Duodenal mucosa (tissue), 2 donors: ENCODE data around the gene TECRL.

Experiments
- H3K27ac ChIP-seq: one replicate; pipeline ENCODE4 v1.7.0; 2013; ENCODE audit warnings: low read depth, low read length
- H3K27me3 ChIP-seq, 2 donors: one replicate each; pipeline ENCODE4 v1.7.0; 2013; ENCODE audit warnings: low read length in 2 of 2, control low read depth in 1 of 2; ENCODE audit not compliant: insufficient read depth in 2 of 2, control insufficient read depth in 1 of 2
- H3K36me3 ChIP-seq, 2 donors: one replicate each; pipeline ENCODE4 v1.7.0; 2013; ENCODE audit warnings: low read length in 2 of 2, control low read depth in 1 of 2; ENCODE audit not compliant: insufficient read depth in 2 of 2, control insufficient read depth in 1 of 2
- H3K4me1 ChIP-seq, 2 donors: one replicate each; pipeline ENCODE4 v1.7.0; 2013; ENCODE audit warnings: low read length in 2 of 2, control low read depth in 1 of 2; ENCODE audit not compliant: insufficient read depth in 2 of 2, control insufficient read depth in 1 of 2
- H3K4me3 ChIP-seq, 2 donors: one replicate each; pipeline ENCODE4 v1.7.0; 2013; ENCODE audit warnings: low read length in 2 of 2, low read depth in 1 of 2
- H3K9ac ChIP-seq, 2 donors: one replicate each; pipeline ENCODE4 v1.7.0; 2013; ENCODE audit warnings: low read length in 2 of 2, low read depth in 1 of 2
- H3K9me3 ChIP-seq, 2 donors: one replicate each; pipeline ENCODE4 v1.7.0; 2013; ENCODE audit warnings: low read length in 2 of 2, control low read depth in 1 of 2; ENCODE audit not compliant: control insufficient read depth in 1 of 2

The TECRL gene

DNA sequence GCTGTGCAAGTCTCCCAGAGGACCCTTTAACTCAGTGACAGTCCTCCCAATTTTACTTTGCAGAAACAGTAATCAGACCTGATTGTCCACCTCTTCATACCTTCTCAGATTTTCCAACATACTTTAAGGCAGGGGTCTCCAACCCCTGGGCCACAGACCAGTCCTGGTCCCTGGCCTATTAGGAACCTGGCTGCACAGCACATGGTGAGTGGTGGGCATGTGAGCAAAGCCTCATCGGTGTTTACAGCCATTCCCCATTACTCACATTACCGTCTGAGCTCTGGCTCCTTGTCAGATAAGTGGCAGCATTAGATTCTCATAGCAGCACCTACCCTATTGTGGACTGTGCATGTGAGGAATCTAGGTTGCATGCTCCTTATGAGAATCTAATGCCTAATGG lies 74.3 kb downstream of the TECRL start:
- Histone ChIP-seq H3K9ac (no peak overlapping the region), H3K27ac (no peak overlapping the region), H3K4me1 (no peaks in the 10 kb centered on the region), H3K9me3 (peaks cover 0 to 4% of the 10 kb centered on the region in 2 donors), H3K4me3 (no peak overlapping the region), H3K36me3 (no peaks in the 10 kb centered on the region), H3K27me3 (no peaks in the 10 kb centered on the region)

DNA sequence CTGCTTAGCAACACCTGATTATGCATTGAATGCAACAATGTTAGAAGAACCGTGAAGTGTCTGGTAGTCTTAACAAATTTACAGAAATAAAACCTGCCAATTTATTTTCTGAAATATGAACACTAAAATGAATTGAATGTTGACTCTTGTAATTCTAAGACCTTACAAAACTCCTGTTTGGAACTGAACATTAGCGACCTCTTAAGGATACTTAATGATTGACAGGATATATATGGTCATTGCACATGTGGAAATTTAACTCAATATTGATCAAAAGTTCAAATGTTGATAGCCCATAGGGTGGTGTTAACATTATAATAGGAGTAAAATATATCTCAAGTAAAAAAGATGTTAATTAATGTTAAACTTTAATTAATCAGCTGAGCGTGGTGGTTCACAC lies 79.1 kb downstream of the TECRL start:
- no peak overlapping the region for H3K9ac ChIP-seq

DNA sequence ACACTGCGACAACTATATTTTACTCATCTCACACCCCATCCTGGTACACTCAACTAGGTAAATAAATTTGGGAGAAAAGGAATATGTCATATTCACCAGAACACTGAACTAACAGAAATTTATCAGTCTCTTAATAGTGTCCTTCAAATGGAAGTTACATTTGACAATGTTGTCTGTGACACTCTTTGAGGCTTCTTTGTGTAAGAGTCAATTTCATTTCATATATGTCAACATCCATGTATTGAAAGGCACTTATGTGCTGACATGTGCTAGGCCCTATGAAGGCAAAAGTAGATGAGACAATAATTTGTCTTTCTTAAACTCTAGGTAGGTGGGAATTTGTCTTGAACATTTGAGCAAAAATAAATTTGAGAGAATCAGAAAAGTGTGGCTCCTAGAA lies 82.0 kb downstream of the TECRL start:
- Histone ChIP-seq H3K4me3 (no peak overlapping the region), H3K9ac (no peak overlapping the region), H3K27ac (no peak overlapping the region), H3K27me3 (no peaks in the 10 kb centered on the region), H3K36me3 (no peaks in the 10 kb centered on the region), H3K9me3 (peaks cover 0 to 3% of the 10 kb centered on the region in 2 donors), H3K4me1 (no peaks in the 10 kb centered on the region)

More for the DNA sequence above, 79.1 kb downstream of the TECRL start:
- Histone ChIP-seq H3K27me3 (no peaks in the 10 kb centered on the region), H3K4me1 (no peaks in the 10 kb centered on the region), H3K4me3 (no peak overlapping the region), H3K36me3 (no peaks in the 10 kb centered on the region), H3K27ac (no peak overlapping the region), H3K9me3 (peaks cover 0 to under 1% of the 10 kb centered on the region in 2 donors)

DNA sequence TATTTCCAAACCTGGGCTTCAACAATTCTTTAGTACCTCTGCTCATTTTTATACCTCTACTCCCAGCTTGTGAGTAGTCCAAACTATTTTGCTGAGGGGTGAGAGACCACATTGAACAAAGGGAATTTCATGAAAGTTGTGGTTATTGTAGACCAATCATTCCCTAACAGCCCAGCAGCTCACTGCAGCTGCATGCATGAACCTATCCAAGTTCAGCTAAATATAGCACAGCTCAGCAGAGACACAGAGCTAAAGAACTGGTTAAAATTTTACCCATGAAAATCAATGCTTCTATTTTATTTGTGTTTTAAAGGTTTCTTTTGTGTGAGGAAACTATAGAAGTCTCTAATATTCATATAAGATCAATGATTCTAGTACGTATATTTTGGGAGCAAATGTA lies 82.7 kb downstream of the TECRL start:
- no peaks in the 10 kb centered on the region for H3K36me3 ChIP-seq
- no peaks in the 10 kb centered on the region for H3K4me1 ChIP-seq
- H3K9me3 ChIP-seq, result peaks cover 0 to 3% of the 10 kb centered on the region in 2 donors
- no peak overlapping the region for H3K27ac ChIP-seq
- no peak overlapping the region for H3K9ac ChIP-seq
- H3K4me3 ChIP-seq, result no peak overlapping the region
- no peaks in the 10 kb centered on the region for H3K27me3 ChIP-seq

DNA sequence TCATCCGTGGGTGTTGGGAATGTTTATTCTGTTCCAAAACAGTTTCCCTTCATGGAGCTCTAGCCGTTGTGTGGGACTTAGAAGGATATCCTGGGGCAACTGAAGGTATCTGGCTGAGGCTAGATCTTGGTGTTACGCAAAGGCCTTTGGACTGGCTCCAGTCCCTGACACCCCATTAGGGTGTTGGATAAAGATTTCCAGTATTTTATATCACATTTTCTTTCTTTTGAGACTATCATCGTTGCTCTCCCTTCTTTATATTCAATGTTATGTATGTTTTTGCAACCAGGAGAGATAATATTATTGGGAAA lies 103.0 kb downstream of the TECRL start:
- Histone ChIP-seq H3K27ac (no peak overlapping the region), H3K36me3 (no peaks in the 10 kb centered on the region), H3K4me1 (no peaks in the 10 kb centered on the region), H3K9me3 (peaks cover 7 to 18% of the 10 kb centered on the region in 2 donors), H3K27me3 (no peaks in the 10 kb centered on the region), H3K4me3 (no peak overlapping the region), H3K9ac (no peak overlapping the region)

DNA sequence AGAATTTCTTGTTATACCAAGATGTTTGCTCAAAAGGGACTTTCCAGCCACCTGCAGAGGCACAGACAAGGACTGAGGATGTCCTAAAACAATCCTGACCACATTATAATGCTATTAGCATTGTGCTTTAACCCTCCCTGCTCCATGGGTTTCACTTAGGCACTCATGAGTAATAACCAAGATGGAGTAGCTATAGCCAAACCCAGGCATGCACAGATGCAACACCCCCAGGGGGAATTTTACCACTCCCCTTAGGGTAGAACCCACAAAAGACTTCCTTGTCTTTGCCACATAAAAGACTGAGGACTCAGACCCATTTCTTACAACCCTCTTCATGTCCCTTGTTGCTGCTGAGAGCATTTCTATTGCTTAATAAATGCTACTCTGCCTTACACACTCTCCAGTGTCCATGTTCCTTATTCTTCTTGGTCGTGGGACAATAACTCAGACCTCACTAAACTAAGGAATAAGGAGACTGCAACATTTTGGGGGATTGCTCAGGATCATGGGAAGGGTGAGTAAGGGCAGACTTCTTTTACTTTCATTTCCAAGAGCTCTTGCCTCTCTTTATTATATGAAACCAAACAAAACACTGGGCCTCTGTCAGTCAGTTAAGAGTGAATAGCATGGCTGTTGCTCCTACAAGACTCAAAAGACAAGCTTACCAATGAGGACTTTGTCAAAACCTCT lies 103.5 kb downstream of the TECRL start:
- no peaks in the 10 kb centered on the region for H3K27me3 ChIP-seq
- no peak overlapping the region for H3K9ac ChIP-seq
- no peaks in the 10 kb centered on the region for H3K4me1 ChIP-seq
- no peaks in the 10 kb centered on the region for H3K36me3 ChIP-seq
- H3K4me3 ChIP-seq, result no peak overlapping the region
- no peak overlapping the region for H3K27ac ChIP-seq
- H3K9me3 ChIP-seq, result peaks cover 7 to 18% of the 10 kb centered on the region in 2 donors

DNA sequence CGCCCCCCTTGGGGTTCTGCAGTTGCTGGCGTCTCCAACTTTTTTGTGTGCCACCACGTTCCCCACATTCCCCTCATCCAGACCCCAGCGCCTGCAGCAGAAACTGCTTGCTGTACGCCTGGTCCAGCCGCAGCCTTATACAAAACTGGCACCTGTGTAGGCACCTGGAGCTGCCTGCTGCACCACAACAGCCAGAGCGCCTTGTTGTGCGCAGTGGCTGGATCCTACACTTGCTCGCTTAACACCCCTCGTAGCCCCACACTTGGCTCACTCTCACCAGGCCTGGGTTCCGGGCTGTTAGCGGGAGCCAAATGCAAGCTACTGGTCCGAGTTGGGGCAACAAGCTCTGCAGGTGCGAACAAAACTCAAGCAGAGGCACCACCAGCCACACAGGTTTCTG lies 136.8 kb downstream of the TECRL start:
- H3K9ac ChIP-seq, result no peak overlapping the region
- no peaks in the 10 kb centered on the region for H3K27me3 ChIP-seq
- no peaks in the 10 kb centered on the region for H3K36me3 ChIP-seq
- peaks cover 0 to 4% of the 10 kb centered on the region in 2 donors for H3K9me3 ChIP-seq
- H3K4me1 ChIP-seq, result no peaks in the 10 kb centered on the region
- H3K27ac ChIP-seq, result no peak overlapping the region
- no peak overlapping the region for H3K4me3 ChIP-seq

DNA sequence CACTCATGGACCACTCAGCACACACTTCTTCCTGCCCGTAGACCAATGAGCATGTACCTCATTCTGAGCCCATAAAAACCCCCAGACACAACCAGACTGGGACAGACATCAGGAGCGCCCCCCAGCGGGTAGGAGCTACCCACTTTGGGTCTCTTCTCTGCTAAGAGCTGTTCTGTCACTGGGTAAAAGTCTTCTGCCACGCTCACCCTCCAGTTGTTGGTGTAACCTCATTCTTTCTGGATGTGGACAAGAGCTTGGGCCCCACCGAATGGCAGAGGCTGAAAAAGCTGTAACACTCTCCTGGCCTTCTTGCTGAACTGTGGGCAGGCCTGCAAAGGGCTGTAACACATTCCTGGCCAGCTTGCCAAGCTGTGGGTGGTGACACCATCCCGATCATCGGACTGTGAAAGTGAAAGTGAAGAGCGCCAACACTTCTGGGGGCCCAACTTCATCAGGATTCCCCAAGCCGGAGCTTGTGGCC lies 137.6 kb downstream of the TECRL start:
- no peak overlapping the region for H3K4me3 ChIP-seq
- H3K27ac ChIP-seq, result no peak overlapping the region
- H3K4me1 ChIP-seq, result no peaks in the 10 kb centered on the region
- no peak overlapping the region for H3K9ac ChIP-seq
- no peaks in the 10 kb centered on the region for H3K27me3 ChIP-seq
- peaks cover 0 to 2% of the 10 kb centered on the region in 2 donors for H3K9me3 ChIP-seq
- H3K36me3 ChIP-seq, result no peaks in the 10 kb centered on the region

DNA sequence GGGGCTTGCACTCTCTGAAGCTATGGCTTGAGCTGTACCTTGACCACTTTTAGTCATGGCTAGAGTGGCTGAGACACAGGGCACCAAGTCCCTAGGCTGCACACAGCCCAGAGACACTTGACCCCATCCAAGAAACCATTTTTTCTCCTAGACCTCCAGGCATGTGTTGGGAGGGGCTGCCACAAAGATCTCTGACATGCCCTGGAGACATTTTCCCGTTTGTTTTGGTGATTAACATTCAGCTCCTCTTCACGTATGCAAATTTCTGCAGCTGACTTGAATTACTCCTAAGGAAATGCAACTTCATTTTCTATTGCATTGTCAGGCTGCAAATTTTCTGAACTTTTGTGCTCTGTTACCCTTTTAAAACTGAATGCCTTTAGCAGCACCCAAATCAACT lies 142.6 kb downstream of the TECRL start:
- Histone ChIP-seq H3K9ac (no peak overlapping the region), H3K4me1 (no peaks in the 10 kb centered on the region), H3K36me3 (no peaks in the 10 kb centered on the region), H3K9me3 (peaks cover 7 to 8% of the 10 kb centered on the region in 2 donors), H3K27ac (no peak overlapping the region), H3K27me3 (no peaks in the 10 kb centered on the region), H3K4me3 (no peak overlapping the region)

DNA sequence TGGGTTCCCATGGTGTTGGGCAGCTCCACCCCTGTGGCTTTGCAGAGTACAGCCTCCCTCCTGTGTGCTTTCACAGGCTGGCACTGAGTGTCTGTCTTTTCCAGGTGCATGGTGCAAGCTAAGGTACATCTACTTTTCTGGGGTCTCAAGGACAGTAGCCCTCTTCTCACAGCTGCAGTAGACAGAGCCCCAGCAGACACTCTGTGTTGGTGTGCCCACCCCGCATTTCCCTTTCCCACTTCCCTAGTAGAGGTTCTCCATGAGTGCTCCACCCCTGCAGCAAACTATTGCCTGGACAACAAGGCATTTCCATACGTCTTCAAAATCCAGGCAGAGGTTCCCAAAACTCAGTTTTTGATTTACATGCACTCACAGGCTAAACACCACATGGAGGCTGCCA lies 143.0 kb downstream of the TECRL start:
- Histone ChIP-seq H3K27ac (no peak overlapping the region), H3K9me3 (peaks cover 7 to 8% of the 10 kb centered on the region in 2 donors), H3K27me3 (no peaks in the 10 kb centered on the region), H3K4me3 (no peak overlapping the region), H3K9ac (no peak overlapping the region), H3K4me1 (no peaks in the 10 kb centered on the region), H3K36me3 (no peaks in the 10 kb centered on the region)
